ENCODE data around the gene KCNJ10. TPM values are rescaled to one million over a fixed set of nuclear protein-coding genes. Genes with fewer than 3 reads are reported as not detected.

The KCNJ10 gene
- total RNA-seq, 1 experiment from 2014 or later = 0.26 TPM

- no peak for DNase-seq (ENCODE audit: low read depth, low spot score)
- in situ Hi-C loops (cut with HindIII; ENCODE audit: low pct_unique_long_range_greater_than_20kb, low sequenced_read_pairs) = no loop called here
These were observed 97.3 kb downstream of the KCNJ10 start for GRCh38 chr1:159972443-159973205.

- in situ Hi-C loops (cut with HindIII; ENCODE audit: low pct_unique_long_range_greater_than_20kb, low sequenced_read_pairs) = no loop called here
- DNase-seq (ENCODE audit: low read depth, low spot score) = peak; percentile 80
These were observed 99.0 kb downstream of the KCNJ10 start for GRCh38 chr1:159970932-159971342.

DNA sequence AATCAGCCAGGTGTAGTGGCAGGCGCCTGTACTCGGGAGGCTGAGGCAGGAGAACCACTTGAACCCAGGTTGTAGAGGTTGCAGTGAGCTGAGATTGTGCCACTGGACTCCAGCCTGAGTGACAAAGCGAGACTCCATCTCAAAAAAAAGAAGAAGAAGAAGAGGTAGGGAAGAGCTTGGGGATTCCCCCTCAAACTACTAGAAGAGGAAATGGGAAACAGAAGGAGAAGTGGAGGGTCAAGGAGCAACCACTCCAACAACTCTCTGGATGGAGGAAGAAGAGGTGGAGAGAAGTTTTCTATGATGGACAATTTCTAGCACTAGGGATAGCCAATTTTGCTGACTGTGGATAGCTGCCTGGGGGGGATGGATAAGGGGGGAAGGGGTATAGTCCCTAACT lies 101.1 kb downstream of the KCNJ10 start:
- in situ Hi-C loops (cut with HindIII; ENCODE audit: low pct_unique_long_range_greater_than_20kb, low sequenced_read_pairs) = no loop called here
- no peak for DNase-seq (ENCODE audit: low read depth, low spot score)

DNA sequence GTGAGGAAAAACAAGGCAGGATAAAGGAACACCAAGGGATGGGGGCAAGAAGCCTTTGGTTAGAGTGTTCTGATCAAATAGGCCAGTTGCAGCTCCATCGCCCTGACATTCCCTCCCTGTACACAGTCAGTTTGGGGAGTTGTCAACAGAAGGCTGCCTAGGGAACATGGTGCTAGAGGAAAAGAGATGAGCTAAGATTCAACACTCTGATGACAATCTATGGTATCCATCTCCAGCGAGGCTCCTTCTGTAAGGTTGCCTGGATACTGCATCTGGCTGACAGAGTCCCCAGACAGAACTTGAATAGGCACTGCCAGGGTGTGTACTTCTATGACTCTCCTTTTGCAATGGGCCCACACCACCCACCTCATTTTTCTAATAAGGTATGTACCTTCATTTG lies 104.7 kb downstream of the KCNJ10 start:
- in situ Hi-C loops (cut with HindIII; ENCODE audit: low pct_unique_long_range_greater_than_20kb, low sequenced_read_pairs) = no loop called here

DNA sequence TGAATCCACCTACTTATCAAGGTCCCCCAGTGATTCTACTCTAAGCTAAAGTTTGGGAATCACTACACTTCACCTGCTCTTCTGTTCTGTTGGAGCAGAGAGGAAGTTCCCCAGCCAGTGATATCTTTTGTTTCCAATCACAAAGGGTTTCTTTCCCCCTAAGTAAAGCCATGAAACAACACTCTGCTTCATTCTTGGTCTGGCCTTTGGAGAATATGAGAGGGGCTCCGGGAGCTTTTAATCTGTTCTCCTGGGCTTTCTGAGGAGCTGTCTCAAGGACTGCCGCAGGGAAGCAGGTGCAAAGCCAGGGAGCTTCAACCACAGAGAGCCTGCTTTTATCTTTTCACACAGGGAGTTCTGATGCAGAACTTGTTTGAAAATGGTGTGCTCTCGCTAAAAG lies 105.8 kb downstream of the KCNJ10 start:
- no peak for DNase-seq (ENCODE audit: low read depth, low spot score)
- in situ Hi-C loops (cut with HindIII; ENCODE audit: low pct_unique_long_range_greater_than_20kb, low sequenced_read_pairs) = no loop called here

More for the DNA sequence above, 104.7 kb downstream of the KCNJ10 start:
- DNase-seq (ENCODE audit: low read depth, low spot score) = no peak

- in situ Hi-C loops (cut with HindIII; ENCODE audit: low pct_unique_long_range_greater_than_20kb, low sequenced_read_pairs) = no loop called here
These were observed 107.8 kb downstream of the KCNJ10 start for GRCh38 chr1:159962176-159962575.

GRCh38 chr1:159961636-159962035 lies 108.3 kb downstream of the KCNJ10 start:
- no peak for DNase-seq (ENCODE audit: low read depth, low spot score)
- in situ Hi-C loops (cut with HindIII; ENCODE audit: low pct_unique_long_range_greater_than_20kb, low sequenced_read_pairs) = no loop called here

More at GRCh38 chr1:159962176-159962575, 107.8 kb downstream of the KCNJ10 start:
- DNase-seq (ENCODE audit: low read depth, low spot score) = no peak

- DNase-seq (ENCODE audit: low read depth, low spot score) = no peak
- in situ Hi-C loops (cut with HindIII; ENCODE audit: low pct_unique_long_range_greater_than_20kb, low sequenced_read_pairs) = no loop called here
These were observed 109.1 kb downstream of the KCNJ10 start for GRCh38 chr1:159960721-159961381.

DNA sequence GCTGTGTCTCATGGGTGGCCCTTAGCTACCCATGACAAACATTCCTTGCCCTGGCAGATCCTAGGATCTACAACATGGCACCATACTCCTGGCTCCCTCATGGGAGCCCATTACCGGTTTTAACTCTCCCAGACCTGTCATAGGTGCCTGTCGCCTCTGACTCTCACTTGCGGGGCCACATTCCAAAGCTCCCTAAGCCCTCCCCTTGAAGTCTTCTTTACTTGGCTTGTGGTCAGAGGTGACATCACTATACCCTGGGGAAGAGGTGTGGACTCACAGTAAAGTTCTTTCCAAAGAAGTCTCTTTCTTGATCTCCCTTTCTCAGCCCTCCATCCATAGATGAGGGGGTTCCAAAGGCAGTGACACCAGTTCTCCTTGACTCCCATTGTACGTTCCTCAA lies 110.5 kb downstream of the KCNJ10 start:
- in situ Hi-C loops (cut with HindIII; ENCODE audit: low pct_unique_long_range_greater_than_20kb, low sequenced_read_pairs) = no loop called here
- no peak for DNase-seq (ENCODE audit: low read depth, low spot score)

DNA sequence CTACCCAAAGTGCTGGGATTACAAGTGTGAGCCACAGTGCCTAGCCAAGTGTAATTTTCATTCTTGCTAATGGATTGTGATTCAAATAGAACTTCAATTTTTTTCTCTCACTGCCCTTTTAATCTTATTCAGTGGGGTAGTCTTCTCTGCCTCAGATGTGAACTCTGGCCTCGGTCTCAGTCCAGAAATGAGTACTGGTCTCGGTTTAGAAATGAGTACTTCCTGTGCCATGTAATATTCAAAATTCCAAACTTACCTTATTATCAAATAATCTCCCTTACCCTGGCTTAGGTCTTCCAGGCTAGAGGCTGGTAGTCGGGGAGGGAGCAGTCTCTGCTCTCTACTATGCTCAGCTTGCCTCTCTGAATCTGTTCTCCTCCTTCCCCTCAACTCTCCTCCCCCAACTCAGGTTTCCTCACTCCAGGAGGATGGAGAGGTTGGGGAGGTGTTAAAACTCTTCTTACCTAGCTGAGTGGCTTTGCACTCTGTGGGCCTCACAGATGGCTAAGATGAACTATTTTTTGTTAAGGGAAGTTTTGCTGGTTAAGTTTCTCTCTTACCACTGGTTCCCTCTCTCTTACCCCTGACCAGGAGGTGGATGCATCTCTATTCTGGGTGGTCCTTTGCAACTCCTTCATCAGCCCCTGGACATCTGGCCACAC lies 111.1 kb downstream of the KCNJ10 start:
- in situ Hi-C loops (cut with HindIII; ENCODE audit: low pct_unique_long_range_greater_than_20kb, low sequenced_read_pairs) = no loop called here
- no peak for DNase-seq (ENCODE audit: low read depth, low spot score)

DNA sequence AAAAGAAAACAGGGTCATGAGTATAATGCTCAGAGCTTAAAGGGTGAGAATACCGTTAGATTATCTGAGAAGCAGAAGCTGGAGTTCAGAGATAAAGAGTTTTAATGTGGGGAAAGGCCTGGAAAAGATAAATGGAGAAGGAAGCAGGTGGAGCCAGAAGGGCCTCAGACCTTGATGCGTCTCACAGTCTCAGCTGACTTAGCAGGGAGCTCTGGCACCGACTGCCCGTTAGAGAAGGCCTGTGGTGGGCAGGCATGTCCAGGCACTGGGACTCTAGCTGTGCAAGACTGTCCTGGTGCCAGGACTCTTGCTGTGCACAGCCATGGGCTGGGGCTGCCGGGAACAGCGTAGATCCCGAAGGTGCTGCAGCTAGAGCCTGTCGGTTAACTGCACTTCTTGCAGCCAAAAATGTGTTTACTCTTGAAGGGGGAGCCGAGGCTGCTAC lies 112.1 kb downstream of the KCNJ10 start:
- DNase-seq (ENCODE audit: low read depth, low spot score) = no peak
- in situ Hi-C loops (cut with HindIII; ENCODE audit: low pct_unique_long_range_greater_than_20kb, low sequenced_read_pairs) = no loop called here

DNA sequence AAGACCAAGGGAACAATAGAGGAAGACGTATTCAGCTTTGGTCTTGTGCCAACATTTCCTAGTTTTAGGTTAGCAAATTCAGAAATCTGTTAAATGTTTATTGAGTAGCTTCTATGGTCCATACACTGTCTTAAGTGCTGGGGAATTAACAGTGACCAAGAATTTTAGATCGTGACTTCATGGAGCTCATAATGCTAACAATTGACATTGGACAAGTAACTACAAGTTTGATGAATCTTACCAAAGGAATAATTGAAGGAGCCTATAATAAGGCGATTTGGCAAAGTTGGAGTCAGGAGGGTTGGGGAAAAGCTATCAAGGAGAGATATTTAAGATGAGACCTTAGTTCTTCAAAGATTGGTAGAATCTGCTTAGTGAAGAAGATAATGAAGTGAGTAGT lies 114.5 kb downstream of the KCNJ10 start:
- DNase-seq (ENCODE audit: low read depth, low spot score) = no peak
- in situ Hi-C loops (cut with HindIII; ENCODE audit: low pct_unique_long_range_greater_than_20kb, low sequenced_read_pairs) = no loop called here

DNA sequence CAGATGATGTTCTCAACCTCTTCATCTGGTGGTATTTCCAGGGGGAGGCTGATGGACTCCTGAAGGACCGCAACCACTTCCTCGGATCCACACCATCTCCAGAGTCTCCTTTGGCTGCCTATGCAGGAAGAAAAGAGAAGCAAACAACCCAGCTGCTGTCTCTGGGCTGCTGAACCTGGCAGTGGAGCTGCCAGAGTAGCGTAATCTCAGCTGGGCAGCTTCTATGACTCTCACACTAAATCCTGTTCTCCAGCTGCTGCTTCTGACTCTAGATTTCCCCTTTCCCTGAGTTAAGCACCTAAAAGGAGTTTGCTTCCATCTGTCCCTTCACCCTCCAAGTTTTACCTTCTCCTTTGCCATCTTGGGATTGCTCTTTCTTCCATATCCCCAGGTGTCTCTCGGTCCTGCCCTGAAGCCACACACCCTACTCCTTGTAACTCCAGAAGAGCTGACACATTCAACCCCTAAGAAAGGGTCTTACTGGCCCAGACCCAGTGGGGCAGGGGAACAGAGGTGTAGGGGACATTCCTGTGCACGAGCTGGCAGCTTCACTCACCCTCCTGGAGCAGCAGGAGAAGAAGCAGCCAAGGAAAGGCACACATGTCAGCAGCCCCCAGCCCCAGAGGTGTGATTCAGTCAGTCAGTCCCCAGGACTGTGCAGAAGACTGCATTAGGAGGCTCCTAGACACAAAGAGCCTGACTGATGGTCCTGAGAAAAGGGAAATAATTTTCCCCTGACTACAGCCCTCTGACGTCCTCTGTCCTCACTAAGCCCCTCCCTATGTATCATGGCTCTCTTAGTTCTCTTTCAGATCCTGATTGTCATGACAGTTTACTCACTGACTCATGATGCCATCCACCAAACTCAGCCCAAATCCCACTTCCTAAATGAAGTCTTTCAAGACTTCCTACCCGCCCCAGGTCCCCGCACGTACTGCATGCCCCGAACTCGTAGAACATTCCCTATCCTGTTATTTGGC lies 116.1 kb downstream of the KCNJ10 start, which contains the start of gene SLAMF9:
Gene SLAMF9 (minus strand): TSS at position 702 of the 980 bp plus-strand sequence. CDS start 100 bp downstream, at position 602.
- in situ Hi-C loops (cut with HindIII; ENCODE audit: low pct_unique_long_range_greater_than_20kb, low sequenced_read_pairs) = no loop called here
- DNase-seq (ENCODE audit: low read depth, low spot score) = peak; percentile 67

GRCh38 chr1:159952932-159953331 lies 117.0 kb downstream of the KCNJ10 start:
- DNase-seq (ENCODE audit: low read depth, low spot score) = no peak
- in situ Hi-C loops (cut with HindIII; ENCODE audit: low pct_unique_long_range_greater_than_20kb, low sequenced_read_pairs) = no loop called here

GRCh38 chr1:159951551-159951950 lies 118.4 kb downstream of the KCNJ10 start:
- no peak for DNase-seq (ENCODE audit: low read depth, low spot score)
- in situ Hi-C loops (cut with HindIII; ENCODE audit: low pct_unique_long_range_greater_than_20kb, low sequenced_read_pairs) = no loop called here

- in situ Hi-C loops (cut with HindIII; ENCODE audit: low pct_unique_long_range_greater_than_20kb, low sequenced_read_pairs) = no loop called here
- no peak for DNase-seq (ENCODE audit: low read depth, low spot score)
These were observed 118.9 kb downstream of the KCNJ10 start for GRCh38 chr1:159951016-159951415.

DNA sequence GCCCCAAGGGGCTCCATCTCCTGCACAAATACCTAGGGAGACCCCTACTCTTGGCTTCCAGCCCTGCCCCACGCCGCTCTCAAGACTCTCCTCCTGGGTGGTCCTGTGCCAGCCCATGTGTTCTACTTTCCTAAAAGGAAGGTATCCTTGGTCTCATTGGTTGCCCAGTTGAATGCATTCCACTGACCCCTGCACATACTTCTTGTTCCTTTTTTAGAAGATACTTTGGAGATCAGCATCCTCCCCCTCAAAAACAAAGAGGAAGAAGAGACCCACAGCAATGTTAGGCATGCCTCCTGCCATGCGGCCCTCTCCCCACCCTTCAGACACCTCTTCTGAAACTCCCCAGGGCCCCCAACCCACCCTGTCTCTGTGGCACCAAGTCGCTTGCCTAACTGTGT lies 120.0 kb downstream of the KCNJ10 start:
- in situ Hi-C loops (cut with HindIII; ENCODE audit: low pct_unique_long_range_greater_than_20kb, low sequenced_read_pairs) = no loop called here
- no peak for DNase-seq (ENCODE audit: low read depth, low spot score)
